ENCODE results near the gene IGF2BP3. TPM values are rescaled to one million over a fixed set of nuclear protein-coding genes. Genes with fewer than 3 reads are reported as not detected.
"Not testable (repeated sequence)": the region's sequence is repeated elsewhere in the genome, so short reads cannot be mapped to it uniquely, and the experiment has no call there.

IGF2BP3 gene
- 37.7 TPM for total RNA-seq

- DNase-seq = peak; percentile 97
These were observed at the start of gene IGF2BP3 for GRCh38 chr7:23470330-23471105. Gene IGF2BP3, minus strand, starts transcription at chr7:23470491. Its CDS starts 381 bp downstream, at chr7:23470110.

- no peak for DNase-seq
These were observed 44.5 kb upstream of the IGF2BP3 start for GRCh38 chr7:23514755-23515154.

GRCh38 chr7:23513746-23514145 lies 43.5 kb upstream of the IGF2BP3 start:
- DNase-seq = not testable (repeated sequence)

GRCh38 chr7:23494009-23494408 lies 23.7 kb upstream of the IGF2BP3 start:
- no peak for DNase-seq

- DNase-seq = no peak
These were observed 21.2 kb upstream of the IGF2BP3 start for GRCh38 chr7:23491502-23491901.

GRCh38 chr7:23490357-23491135 lies 20.3 kb upstream of the IGF2BP3 start:
- peak; percentile 82 for DNase-seq

- not testable (repeated sequence) for DNase-seq
These were observed 18.4 kb upstream of the IGF2BP3 start for GRCh38 chr7:23488714-23489113.

- no peak for DNase-seq
These were observed 17.4 kb upstream of the IGF2BP3 start for GRCh38 chr7:23487670-23488069.

GRCh38 chr7:23486002-23486773 lies 15.9 kb upstream of the IGF2BP3 start:
- no peak for DNase-seq

- no peak for DNase-seq
These were observed 12.4 kb upstream of the IGF2BP3 start for GRCh38 chr7:23482686-23483085.

GRCh38 chr7:23477962-23478866 lies 7.9 kb upstream of the IGF2BP3 start:
- no peak for DNase-seq

- DNase-seq = no peak
These were observed 6.8 kb upstream of the IGF2BP3 start for GRCh38 chr7:23477157-23477499.

GRCh38 chr7:23476286-23477156 lies 6.2 kb upstream of the IGF2BP3 start:
- DNase-seq = no peak

- DNase-seq = no peak
These were observed 5.2 kb upstream of the IGF2BP3 start for GRCh38 chr7:23475576-23475839.

GRCh38 chr7:23474829-23475575 lies 4.7 kb upstream of the IGF2BP3 start:
- DNase-seq = peak; percentile 11

GRCh38 chr7:23474094-23474828 lies 4.0 kb upstream of the IGF2BP3 start:
- DNase-seq = peak; percentile 99

GRCh38 chr7:23473844-23474093 lies 3.5 kb upstream of the IGF2BP3 start:
- DNase-seq = peak; percentile 71

- DNase-seq = peak; percentile 55
These were observed 2.9 kb upstream of the IGF2BP3 start for GRCh38 chr7:23472956-23473843.

- no peak for DNase-seq
These were observed 2.3 kb upstream of the IGF2BP3 start for GRCh38 chr7:23472556-23472955.
